ENCODE results near the gene PRR7.

PRR7 gene

DNA sequence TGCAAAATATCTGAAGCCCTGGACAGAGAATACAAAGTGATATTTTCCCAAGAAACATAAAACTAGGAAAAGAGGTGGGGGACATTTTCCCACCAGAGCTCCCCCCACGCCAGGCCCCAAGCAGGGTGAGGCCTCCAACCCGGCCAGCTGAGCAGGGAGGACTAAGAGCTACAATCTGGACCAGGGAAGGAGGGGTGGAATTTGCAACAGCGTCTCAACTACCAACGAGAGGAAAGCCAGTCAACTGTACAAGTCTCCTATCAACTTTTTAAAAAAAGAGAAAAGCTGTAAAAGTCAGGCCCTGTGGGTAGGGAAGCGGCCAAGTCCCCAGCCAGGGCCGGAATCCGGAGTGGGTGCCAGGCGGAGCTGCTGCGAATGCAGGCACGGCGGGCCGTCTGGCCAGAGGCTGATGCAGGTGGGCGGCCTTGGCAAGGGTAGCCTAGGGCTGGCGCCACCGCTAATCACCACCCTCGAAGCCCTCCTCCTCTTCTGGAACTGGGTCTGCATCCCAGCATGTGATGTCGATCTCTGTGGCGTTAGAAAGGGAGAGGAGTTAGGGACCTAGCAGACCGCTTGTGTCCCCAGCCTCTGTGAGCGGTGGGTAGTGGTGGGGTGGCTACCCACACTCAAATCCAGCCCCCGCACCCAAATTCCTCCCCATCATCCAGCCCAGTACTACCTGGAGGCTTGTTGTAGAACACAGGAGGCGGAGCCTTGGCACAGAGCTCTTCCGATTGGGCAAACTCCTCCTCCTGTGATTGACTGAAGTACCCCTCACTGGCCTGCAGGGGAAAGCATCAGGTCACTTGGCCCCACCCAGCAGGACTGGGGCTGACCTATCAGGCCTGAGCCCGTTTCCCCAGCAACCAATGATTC is 10.6 kb downstream of the PRR7 start:
- H3K36me3 Mint-ChIP-seq, result no peaks in the 10 kb centered on the region
- peak; percentile 16 for ATAC-seq (ENCODE audit: low read depth)
- no peak overlapping the region for H3K4me3 Mint-ChIP-seq
- peaks cover 9% of the 10 kb centered on the region for H3K4me1 Mint-ChIP-seq
- H3K27me3 Mint-ChIP-seq, result no peaks in the 10 kb centered on the region
- no peaks in the 10 kb centered on the region for H3K9me3 Mint-ChIP-seq
- DNase-seq (ENCODE audit: low spot score in 2 of 2), result peak in 1 of 2 donors; percentile 68
- H3K27ac Mint-ChIP-seq, result peak overlapping the region; percentile 45

DNA sequence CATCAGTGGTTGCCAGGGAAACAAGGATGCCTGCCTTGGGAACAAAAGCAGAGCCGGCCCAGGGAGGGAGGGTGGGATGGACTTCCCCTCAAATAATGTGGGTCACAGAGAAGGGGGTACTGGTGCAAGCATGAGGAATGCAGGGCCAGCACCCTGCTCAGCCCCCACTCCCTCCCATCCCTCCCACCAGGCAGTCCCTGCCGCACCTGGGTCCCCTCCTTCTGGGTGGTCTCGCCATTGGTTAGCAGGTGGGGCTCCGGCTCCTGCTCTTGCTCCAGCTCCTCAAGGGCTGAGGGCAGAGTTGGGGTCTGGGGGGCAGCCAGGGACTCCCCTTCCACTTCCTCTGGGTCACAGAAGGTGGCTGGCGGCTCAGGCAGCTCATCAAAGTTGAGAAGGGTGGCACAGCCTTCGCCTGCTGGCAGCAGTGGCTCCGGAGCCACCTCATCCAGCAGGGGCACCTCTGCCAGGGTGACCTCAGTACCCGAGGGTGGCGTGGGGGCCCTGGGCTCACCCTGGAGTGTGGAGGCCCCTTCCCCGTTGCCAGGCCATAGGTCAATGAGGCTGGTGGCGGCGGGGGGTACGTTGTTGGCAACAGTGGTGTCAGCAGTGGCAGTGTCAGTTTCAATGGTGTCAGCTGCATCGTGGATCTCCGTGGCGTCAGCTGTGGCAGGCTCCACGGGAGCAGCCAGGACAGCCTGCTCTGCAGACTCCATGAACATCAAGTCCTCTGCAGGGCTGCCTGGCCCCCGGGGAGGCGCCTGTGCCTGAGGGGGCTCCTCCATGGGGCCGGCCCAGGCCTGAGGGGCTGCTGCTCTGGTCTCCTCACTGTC is 11.5 kb downstream of the PRR7 start:
- ATAC-seq (ENCODE audit: low read depth) (no peak), DNase-seq (ENCODE audit: low spot score in 2 of 2) (no peak)
- no peak overlapping the region for H3K4me3 Mint-ChIP-seq
- no peaks in the 10 kb centered on the region for H3K27me3 Mint-ChIP-seq
- no peaks in the 10 kb centered on the region for H3K9me3 Mint-ChIP-seq
- peak overlapping the region; percentile 45 for H3K27ac Mint-ChIP-seq
- peaks cover 9% of the 10 kb centered on the region for H3K4me1 Mint-ChIP-seq
- no peaks in the 10 kb centered on the region for H3K36me3 Mint-ChIP-seq

GRCh38 chr5:177458912-177459350 is 12.3 kb downstream of the PRR7 start:
- DNase-seq (ENCODE audit: low spot score in 2 of 2) (no peak), ATAC-seq (ENCODE audit: low read depth) (no peak)
- no peak overlapping the region for H3K4me3 Mint-ChIP-seq
- H3K36me3 Mint-ChIP-seq, result no peaks in the 10 kb centered on the region
- H3K9me3 Mint-ChIP-seq, result no peaks in the 10 kb centered on the region
- H3K27ac Mint-ChIP-seq, result no peak overlapping the region
- H3K27me3 Mint-ChIP-seq, result no peaks in the 10 kb centered on the region
- peaks cover 6% of the 10 kb centered on the region for H3K4me1 Mint-ChIP-seq

DNA sequence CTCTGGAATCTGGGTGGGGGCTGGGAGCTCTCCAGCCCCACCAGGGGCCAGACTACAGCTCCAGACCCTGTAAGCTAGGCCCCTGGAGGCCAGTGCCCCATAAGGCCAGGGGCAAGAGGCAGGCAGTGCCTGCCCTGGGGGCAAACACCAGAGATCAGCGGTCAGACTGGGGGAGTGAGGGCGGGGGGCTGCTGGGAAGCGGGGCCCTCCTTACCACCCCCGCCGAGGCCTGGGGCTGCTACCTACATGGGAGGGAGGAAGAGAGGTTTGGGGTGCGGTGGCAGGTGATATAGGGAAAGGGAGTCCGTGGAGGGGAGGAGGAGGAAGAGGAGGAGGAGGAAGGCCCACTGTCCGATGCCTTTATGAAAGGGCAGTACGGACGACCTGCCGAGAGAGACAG is 12.7 kb downstream of the PRR7 start:
- Mint-ChIP-seq H3K27me3 (no peaks in the 10 kb centered on the region), H3K36me3 (no peaks in the 10 kb centered on the region), H3K4me1 (peaks cover 4% of the 10 kb centered on the region), H3K4me3 (no peak overlapping the region), H3K9me3 (no peaks in the 10 kb centered on the region), H3K27ac (no peak overlapping the region)
- ATAC-seq (ENCODE audit: low read depth) (no peak), DNase-seq (ENCODE audit: low spot score in 2 of 2) (no peak)

- no peak for DNase-seq (ENCODE audit: low spot score in 2 of 2)
- ATAC-seq (ENCODE audit: low read depth), result no peak
- H3K27ac Mint-ChIP-seq, result no peak overlapping the region
- no peak overlapping the region for H3K4me3 Mint-ChIP-seq
- no peaks in the 10 kb centered on the region for H3K9me3 Mint-ChIP-seq
- peaks cover 4% of the 10 kb centered on the region for H3K4me1 Mint-ChIP-seq
- H3K36me3 Mint-ChIP-seq, result no peaks in the 10 kb centered on the region
- no peaks in the 10 kb centered on the region for H3K27me3 Mint-ChIP-seq
Observed at GRCh38 chr5:177459819-177460628, 13.4 kb downstream of the PRR7 start.

- Mint-ChIP-seq H3K27ac (no peak overlapping the region), H3K4me1 (no peaks in the 10 kb centered on the region), H3K36me3 (no peaks in the 10 kb centered on the region), H3K4me3 (no peak overlapping the region), H3K27me3 (no peaks in the 10 kb centered on the region), H3K9me3 (no peaks in the 10 kb centered on the region)
- ATAC-seq (ENCODE audit: low read depth) (no peak), DNase-seq (ENCODE audit: low spot score in 2 of 2) (no peak)
Observed at GRCh38 chr5:177462021-177462670, 15.5 kb downstream of the PRR7 start.

- no peaks in the 10 kb centered on the region for H3K27me3 Mint-ChIP-seq
- no peaks in the 10 kb centered on the region for H3K36me3 Mint-ChIP-seq
- H3K9me3 Mint-ChIP-seq, result no peaks in the 10 kb centered on the region
- H3K4me1 Mint-ChIP-seq, result no peaks in the 10 kb centered on the region
- no peak for DNase-seq (ENCODE audit: low spot score in 2 of 2)
- ATAC-seq (ENCODE audit: low read depth), result no peak
- H3K27ac Mint-ChIP-seq, result no peak overlapping the region
- no peak overlapping the region for H3K4me3 Mint-ChIP-seq
Observed at GRCh38 chr5:177465044-177465443, 18.4 kb downstream of the PRR7 start.

GRCh38 chr5:177466861-177467260 is 20.2 kb downstream of the PRR7 start:
- Mint-ChIP-seq H3K4me1 (no peaks in the 10 kb centered on the region), H3K4me3 (no peak overlapping the region), H3K27me3 (peaks cover 3% of the 10 kb centered on the region), H3K27ac (no peak overlapping the region), H3K36me3 (no peaks in the 10 kb centered on the region), H3K9me3 (no peaks in the 10 kb centered on the region)
- no peak for DNase-seq (ENCODE audit: low spot score in 2 of 2)
- no peak for ATAC-seq (ENCODE audit: low read depth)

GRCh38 chr5:177467436-177467835 is 20.8 kb downstream of the PRR7 start:
- no peak overlapping the region for H3K4me3 Mint-ChIP-seq
- peaks cover 3% of the 10 kb centered on the region for H3K27me3 Mint-ChIP-seq
- no peak for ATAC-seq (ENCODE audit: low read depth)
- H3K27ac Mint-ChIP-seq, result no peak overlapping the region
- H3K4me1 Mint-ChIP-seq, result no peaks in the 10 kb centered on the region
- no peaks in the 10 kb centered on the region for H3K36me3 Mint-ChIP-seq
- no peaks in the 10 kb centered on the region for H3K9me3 Mint-ChIP-seq
- no peak for DNase-seq (ENCODE audit: low spot score in 2 of 2)

- ATAC-seq (ENCODE audit: low read depth) (no peak), DNase-seq (ENCODE audit: low spot score in 2 of 2) (no peak)
- Mint-ChIP-seq H3K27me3 (peaks cover 3% of the 10 kb centered on the region), H3K27ac (no peak overlapping the region), H3K4me1 (no peaks in the 10 kb centered on the region), H3K4me3 (no peak overlapping the region), H3K36me3 (no peaks in the 10 kb centered on the region), H3K9me3 (no peaks in the 10 kb centered on the region)
Observed at GRCh38 chr5:177468329-177468684, 21.7 kb downstream of the PRR7 start.

GRCh38 chr5:177468685-177469628 is 22.3 kb downstream of the PRR7 start:
- H3K4me3 Mint-ChIP-seq, result no peak overlapping the region
- ATAC-seq (ENCODE audit: low read depth) (no peak), DNase-seq (ENCODE audit: low spot score in 2 of 2) (no peak)
- no peak overlapping the region for H3K27ac Mint-ChIP-seq
- H3K9me3 Mint-ChIP-seq, result no peaks in the 10 kb centered on the region
- H3K27me3 Mint-ChIP-seq, result peaks cover 5% of the 10 kb centered on the region
- no peaks in the 10 kb centered on the region for H3K36me3 Mint-ChIP-seq
- H3K4me1 Mint-ChIP-seq, result peaks cover 2% of the 10 kb centered on the region

DNA sequence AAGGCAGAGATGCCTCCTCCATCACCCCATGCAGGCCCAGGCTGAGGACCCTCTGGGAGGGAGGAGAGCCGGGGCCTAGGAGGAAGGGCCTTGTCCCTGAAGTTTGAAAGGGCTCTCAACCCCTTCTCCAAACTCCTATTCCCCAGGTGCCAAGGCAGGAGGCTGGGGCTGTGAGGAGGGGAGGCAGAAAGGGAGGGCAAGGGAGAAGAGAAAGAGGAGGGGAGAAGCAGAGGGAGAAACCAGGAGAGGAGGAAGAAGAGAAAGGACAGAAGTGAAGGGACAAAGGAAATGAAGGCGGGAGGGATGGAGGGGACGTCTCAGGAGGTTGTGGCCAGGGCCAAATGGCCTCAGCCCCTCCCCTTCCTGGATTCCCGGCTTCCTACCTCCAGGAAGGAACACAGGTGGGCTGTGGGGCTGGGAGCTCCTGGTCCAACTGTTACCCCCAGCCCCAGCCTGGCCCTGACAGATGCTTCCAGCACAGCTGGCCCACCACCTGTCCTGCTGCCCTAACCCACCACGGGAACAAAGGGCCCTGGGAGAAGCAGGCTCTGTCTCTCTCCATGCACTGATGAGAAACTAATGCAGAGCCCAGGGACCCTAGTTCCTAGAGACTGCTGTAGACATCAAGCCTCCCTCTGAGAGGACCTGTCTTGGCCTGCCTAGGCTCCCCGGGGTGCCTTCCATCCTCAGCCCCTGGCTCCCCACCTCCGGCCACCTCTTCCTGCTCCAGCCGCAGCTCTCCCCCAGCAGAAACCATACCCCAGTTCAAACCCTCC is 23.3 kb downstream of the PRR7 start:
- no peak for ATAC-seq (ENCODE audit: low read depth)
- H3K4me3 Mint-ChIP-seq, result no peak overlapping the region
- H3K9me3 Mint-ChIP-seq, result no peaks in the 10 kb centered on the region
- H3K27me3 Mint-ChIP-seq, result peaks cover 8% of the 10 kb centered on the region
- no peaks in the 10 kb centered on the region for H3K36me3 Mint-ChIP-seq
- no peak for DNase-seq (ENCODE audit: low spot score in 2 of 2)
- H3K4me1 Mint-ChIP-seq, result peaks cover 6% of the 10 kb centered on the region
- H3K27ac Mint-ChIP-seq, result no peak overlapping the region
